ENCODE data around the gene OR6T1.

- TF ChIP-seq EZH2phosphoT487 (IDR thresholded peaks at IDR 0.05; ENCODE audit: unreplicated experiment) (no peak), CTCF (conservative IDR thresholded peaks at IDR 0.05; ENCODE audit: low read depth in 2 of 2) (no peak), CREB1 (CRISPR knock-in tag; IDR thresholded peaks at IDR 0.05; ENCODE audit: low read depth) (no peak), POLR2AphosphoS5 (IDR thresholded peaks at IDR 0.05; ENCODE audit: low read depth) (no peak), JUNB (IDR thresholded peaks at IDR 0.05; ENCODE audit: unreplicated experiment) (no peak), EZH2 (IDR thresholded peaks at IDR 0.05; ENCODE audit: low read depth, unreplicated experiment) (no peak), STAT1 (IDR thresholded peaks at IDR 0.05; ENCODE audit: unreplicated experiment) (no peak), ZNF114 (CRISPR knock-in tag; IDR thresholded peaks at IDR 0.05) (no peak), NANOG (IDR thresholded peaks at IDR 0.05; ENCODE audit: borderline replicate concordance) (no peak)
- TF ChIP-seq, protein P1, sequence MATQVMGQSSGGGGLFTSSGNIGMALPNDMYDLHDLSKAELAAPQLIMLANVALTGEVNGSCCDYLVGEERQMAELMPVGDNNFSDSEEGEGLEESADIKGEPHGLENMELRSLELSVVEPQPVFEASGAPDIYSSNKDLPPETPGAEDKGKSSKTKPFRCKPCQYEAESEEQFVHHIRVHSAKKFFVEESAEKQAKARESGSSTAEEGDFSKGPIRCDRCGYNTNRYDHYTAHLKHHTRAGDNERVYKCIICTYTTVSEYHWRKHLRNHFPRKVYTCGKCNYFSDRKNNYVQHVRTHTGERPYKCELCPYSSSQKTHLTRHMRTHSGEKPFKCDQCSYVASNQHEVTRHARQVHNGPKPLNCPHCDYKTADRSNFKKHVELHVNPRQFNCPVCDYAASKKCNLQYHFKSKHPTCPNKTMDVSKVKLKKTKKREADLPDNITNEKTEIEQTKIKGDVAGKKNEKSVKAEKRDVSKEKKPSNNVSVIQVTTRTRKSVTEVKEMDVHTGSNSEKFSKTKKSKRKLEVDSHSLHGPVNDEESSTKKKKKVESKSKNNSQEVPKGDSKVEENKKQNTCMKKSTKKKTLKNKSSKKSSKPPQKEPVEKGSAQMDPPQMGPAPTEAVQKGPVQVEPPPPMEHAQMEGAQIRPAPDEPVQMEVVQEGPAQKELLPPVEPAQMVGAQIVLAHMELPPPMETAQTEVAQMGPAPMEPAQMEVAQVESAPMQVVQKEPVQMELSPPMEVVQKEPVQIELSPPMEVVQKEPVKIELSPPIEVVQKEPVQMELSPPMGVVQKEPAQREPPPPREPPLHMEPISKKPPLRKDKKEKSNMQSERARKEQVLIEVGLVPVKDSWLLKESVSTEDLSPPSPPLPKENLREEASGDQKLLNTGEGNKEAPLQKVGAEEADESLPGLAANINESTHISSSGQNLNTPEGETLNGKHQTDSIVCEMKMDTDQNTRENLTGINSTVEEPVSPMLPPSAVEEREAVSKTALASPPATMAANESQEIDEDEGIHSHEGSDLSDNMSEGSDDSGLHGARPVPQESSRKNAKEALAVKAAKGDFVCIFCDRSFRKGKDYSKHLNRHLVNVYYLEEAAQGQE (IDR thresholded peaks at IDR 0.05; ENCODE audit: unreplicated experiment) = no peak
- TF ChIP-seq, protein P2, sequence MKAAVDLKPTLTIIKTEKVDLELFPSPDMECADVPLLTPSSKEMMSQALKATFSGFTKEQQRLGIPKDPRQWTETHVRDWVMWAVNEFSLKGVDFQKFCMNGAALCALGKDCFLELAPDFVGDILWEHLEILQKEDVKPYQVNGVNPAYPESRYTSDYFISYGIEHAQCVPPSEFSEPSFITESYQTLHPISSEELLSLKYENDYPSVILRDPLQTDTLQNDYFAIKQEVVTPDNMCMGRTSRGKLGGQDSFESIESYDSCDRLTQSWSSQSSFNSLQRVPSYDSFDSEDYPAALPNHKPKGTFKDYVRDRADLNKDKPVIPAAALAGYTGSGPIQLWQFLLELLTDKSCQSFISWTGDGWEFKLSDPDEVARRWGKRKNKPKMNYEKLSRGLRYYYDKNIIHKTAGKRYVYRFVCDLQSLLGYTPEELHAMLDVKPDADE (IDR thresholded peaks at IDR 0.05) = no peak
Measured at GRCh38 chr11:123976770-123977560, 33.3 kb upstream of the OR6T1 start.
